Skeletal muscle satellite cell (primary cell): ENCODE measurements around the gene ZNF22.
A peak's percentile ranks its signal among the peaks of the same experiment; 100 is the strongest.

Experiments used
- H3K27me3 ChIP-seq: 2 replicates; pipeline ENCODE4 v1.7.0; 2013; ENCODE audit warnings: low read length; ENCODE audit not compliant: control insufficient read depth, insufficient read depth
- H3K36me3 ChIP-seq: 2 replicates; pipeline ENCODE4 v1.7.0; 2013; ENCODE audit warnings: mild to moderate bottlenecking, control low read depth, low read length; ENCODE audit not compliant: insufficient read depth
- H3K4me1 ChIP-seq: 2 replicates; pipeline ENCODE4 v1.7.0; 2013; ENCODE audit warnings: low read length; ENCODE audit not compliant: control insufficient read depth, insufficient read depth
- H3K4me2 ChIP-seq: 2 replicates; pipeline ENCODE4 v1.7.0; 2013; ENCODE audit warnings: mild to moderate bottlenecking, low read length
- H3K4me3 ChIP-seq: 2 replicates; pipeline ENCODE4 v1.7.0; 2013; ENCODE audit warnings: low read length
- H3K9ac ChIP-seq: 2 replicates; pipeline ENCODE4 v1.7.0; 2013; ENCODE audit warnings: mild to moderate bottlenecking, low read depth, low read length, moderate library complexity
- H3K9me3 ChIP-seq: replicated peaks from 2 replicates; pipeline ENCODE4 v1.7.0; 2013; ENCODE audit warnings: mild to moderate bottlenecking, control low read depth, low read length

Gene ZNF22

DNA sequence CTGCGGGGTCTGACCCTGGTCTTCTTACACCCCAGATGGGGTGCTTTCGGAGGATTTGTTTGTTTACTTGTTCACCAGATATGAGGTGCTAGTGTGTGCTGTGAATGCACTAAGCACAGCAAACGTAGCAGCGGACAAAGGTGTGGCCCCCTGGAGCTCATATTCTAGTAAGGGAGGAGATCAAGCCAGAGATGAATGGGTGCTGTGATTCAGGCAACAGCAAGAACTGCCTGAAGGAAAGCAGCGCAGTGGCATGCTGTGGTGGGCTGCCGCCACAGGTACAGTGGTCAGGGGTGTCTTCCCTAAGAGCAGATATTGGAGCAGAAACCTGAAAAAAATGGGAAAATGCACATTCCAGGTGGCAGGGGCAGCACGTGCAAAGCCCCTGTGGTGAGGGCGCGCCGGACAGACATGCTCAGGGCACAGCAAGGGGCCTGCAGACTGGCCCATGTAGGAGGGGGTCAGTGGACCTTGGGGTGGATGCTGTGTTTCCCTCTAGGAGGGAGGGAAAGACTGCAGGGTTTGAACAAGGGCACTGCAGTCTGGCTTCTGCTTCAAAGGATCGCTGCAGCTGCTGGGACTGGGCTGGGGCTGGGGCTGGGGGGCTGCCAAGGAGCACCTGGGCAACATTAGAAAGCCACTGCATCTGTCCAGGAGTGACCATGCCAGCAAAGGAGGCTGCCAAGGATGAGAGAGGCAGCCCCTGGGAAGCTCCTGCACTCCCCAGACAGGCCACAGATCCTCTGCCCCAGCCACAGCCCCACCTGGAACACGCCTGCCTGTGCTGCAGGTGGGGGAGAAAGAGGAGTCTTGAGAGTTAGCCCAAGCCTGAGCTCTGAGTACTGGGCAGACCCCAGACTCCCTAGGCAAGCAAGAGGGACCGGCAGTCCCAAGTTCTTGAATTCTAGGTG is 21.2 kb upstream of the ZNF22 start:
- peak overlapping the region; percentile 85 for H3K4me2 ChIP-seq
- H3K4me1 ChIP-seq = peaks cover 75% of the 10 kb centered on the region
- peak overlapping the region; percentile 39 for H3K9ac ChIP-seq
- H3K27me3 ChIP-seq = no peaks in the 10 kb centered on the region
- no peaks in the 10 kb centered on the region for H3K36me3 ChIP-seq
- no peaks in the 10 kb centered on the region for H3K9me3 ChIP-seq
- no peak overlapping the region for H3K4me3 ChIP-seq

DNA sequence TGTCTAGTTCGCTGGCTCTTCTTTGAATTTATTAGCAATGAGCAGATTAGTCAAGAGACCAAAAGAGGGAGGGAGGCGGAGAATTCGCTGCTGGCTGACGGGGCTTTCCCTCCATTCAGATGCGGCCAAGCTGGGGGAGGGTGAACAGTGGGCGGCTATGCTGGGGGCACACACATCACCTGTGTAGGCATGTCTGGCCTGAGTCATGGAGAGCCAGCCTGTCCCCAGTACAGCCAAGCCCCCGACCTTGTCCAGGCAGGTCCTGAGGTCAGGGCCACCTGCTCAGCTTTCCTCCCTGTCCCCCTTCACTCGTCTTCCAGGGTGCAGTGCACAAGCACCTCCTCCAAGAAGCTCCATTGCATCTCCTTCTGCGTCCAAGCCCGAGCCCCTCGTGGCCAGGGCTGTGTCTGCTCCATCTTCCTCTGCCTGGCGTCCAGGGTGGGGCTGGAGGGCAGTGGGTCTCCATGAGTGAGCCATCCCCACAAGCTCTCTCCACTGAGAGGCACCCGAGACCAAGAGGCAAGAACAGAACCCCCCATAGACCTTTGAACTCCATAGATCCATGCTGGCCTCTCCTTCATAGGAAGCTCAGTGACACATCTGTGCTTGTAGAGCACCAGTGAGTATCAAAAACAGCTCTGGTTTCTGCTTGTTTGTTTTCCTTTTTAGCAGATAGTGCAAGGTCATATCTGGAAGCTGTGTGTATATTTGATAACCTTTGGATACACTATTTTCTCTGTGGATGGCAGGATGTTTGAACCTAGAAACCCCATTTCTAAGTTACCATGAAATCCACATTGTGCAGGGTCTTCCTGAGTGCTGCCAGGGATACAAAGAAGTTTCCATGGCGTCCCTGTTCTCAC is 20.2 kb upstream of the ZNF22 start:
- Histone ChIP-seq H3K9ac (peak overlapping the region; percentile 73), H3K4me1 (peaks cover 67% of the 10 kb centered on the region)

DNA sequence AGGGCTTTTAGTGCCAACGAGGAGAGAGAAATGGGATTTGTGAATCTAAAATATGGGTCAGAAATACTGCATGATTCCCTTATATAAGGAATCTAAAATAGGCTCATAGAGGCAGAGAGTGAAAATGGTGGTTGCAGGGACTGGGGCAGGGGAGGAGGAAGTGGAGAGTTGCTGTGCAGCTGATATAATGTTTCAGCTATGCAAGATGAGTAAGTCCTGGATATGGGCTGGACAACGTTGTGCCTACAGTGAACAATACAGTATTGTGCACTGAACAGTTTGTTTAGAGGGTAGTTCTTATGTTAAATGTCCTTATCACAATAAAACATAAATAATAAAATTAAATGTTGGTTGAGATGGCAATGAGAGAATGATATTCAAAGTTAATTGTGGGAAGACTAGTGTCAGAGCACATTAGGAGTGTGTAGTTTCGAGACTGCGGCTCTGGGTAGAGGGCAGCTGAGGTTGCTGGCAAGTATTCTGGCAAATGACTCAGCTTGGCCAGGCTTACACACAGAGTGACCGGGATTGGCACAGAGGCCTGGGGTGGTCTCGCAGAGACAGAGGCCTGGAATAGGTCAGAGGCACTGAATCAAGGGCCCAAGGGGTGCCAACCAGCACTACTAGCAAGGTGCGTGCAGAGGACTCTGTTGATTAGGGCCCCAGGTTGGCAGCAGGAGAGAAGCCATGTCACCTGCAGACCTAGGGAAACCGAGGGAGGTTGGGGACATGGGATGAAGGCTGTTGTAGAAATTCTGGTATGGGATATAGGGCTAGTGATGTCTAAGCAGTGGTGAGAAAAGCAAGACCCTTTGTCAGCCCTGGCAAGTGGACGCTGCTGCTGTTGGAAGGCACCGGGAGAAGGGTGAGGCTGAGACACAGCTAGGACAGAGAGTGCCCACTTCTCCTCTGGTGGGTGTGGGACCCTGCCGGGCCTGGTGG is 19.3 kb upstream of the ZNF22 start:
- H3K4me2 ChIP-seq = peak overlapping the region; percentile 64
- no peaks in the 10 kb centered on the region for H3K9me3 ChIP-seq
- peak overlapping the region; percentile 54 for H3K4me3 ChIP-seq
- peak overlapping the region; percentile 73 for H3K9ac ChIP-seq
- H3K4me1 ChIP-seq = peaks cover 58% of the 10 kb centered on the region
- no peaks in the 10 kb centered on the region for H3K27me3 ChIP-seq
- no peaks in the 10 kb centered on the region for H3K36me3 ChIP-seq

More for the DNA sequence above, 20.2 kb upstream of the ZNF22 start:
- peak overlapping the region; percentile 64 for H3K4me2 ChIP-seq
- no peaks in the 10 kb centered on the region for H3K9me3 ChIP-seq
- no peaks in the 10 kb centered on the region for H3K36me3 ChIP-seq
- no peaks in the 10 kb centered on the region for H3K27me3 ChIP-seq
- H3K4me3 ChIP-seq = peak overlapping the region; percentile 23

DNA sequence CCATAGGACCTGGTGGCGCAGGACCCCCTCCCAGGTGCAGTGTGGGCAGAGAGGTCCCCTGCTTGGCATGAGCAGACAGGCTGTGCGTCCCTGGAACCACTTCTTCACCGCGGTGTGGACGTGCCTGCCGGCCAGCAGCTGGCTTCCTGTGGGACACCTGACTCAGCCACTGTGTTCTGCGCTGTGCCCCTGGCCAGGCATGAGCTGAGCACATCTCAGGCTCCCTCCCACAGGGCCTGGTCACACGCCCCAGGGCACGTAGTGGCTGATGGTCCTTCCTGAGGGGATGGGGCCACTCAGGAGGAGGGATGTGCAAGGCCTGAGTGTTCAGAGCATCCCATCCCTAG is 18.6 kb upstream of the ZNF22 start:
- Histone ChIP-seq H3K4me3 (peak overlapping the region; percentile 54), H3K27me3 (no peaks in the 10 kb centered on the region), H3K36me3 (no peaks in the 10 kb centered on the region), H3K9me3 (no peaks in the 10 kb centered on the region), H3K4me1 (peaks cover 56% of the 10 kb centered on the region), H3K9ac (peak overlapping the region; percentile 73), H3K4me2 (peak overlapping the region; percentile 64)

DNA sequence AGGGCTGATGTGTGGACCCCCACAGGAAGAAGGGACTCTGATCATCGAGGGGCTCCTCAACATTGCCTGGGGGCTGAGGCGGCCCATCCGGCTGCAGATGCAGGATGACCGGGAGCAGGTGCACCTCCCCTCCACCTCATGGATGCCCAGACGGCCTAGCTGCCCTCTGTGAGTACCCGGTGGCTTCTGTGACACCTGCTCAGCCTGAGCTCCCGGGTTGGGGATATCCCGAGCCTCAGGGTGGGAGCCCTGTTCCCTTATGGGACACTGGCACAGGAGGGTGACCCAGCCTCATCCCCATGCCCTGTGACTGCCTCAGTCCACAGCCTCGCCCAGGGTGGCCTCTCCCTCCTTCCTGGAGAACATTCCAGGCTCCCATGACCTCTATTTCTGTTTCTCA is 18.2 kb upstream of the ZNF22 start:
- peaks cover 52% of the 10 kb centered on the region for H3K4me1 ChIP-seq
- H3K9ac ChIP-seq = peak overlapping the region; percentile 73
- H3K36me3 ChIP-seq = no peaks in the 10 kb centered on the region
- H3K4me2 ChIP-seq = peak overlapping the region; percentile 64
- H3K27me3 ChIP-seq = no peaks in the 10 kb centered on the region
- H3K4me3 ChIP-seq = peak overlapping the region; percentile 54
- no peaks in the 10 kb centered on the region for H3K9me3 ChIP-seq

DNA sequence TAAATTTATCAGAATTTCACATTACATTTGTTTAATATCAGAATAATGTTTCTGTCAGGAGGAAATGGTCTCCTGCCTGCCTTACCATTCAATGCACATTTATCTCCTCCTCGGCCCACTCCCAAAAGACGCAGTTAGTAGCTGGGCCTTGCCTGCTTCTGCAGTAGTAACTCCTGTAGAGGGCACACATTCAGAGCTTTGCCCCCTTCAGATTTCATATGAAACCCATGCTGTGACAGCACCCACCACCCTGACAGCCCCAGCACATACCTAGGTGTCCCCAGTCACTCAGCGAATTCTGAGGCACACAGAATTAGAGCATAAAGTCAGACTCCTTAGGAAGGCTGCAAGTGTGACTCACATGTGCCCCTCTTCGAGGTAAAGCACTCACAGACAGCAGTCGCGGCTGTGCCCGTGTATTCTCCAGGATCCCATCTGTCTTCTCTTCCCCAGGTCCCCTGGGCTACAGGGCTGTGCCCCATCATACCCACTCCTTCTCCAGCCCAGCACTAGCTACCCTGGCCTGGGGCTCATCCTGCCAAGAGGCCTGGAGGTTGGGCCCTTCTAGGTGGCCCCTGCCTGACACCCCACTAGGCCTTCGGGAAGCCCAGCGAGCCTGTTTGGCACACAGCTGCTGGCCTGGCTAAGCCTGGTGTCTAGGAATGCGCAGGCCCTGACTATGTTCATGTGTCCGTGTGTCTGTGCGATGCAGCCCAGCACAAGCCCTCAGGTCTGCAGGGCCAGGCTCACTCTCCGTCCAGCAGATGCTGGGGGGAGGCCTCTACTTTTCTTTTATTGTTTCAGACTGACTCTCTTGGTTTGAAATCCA is 17.4 kb upstream of the ZNF22 start:
- Histone ChIP-seq H3K4me2 (no peak overlapping the region), H3K9me3 (no peaks in the 10 kb centered on the region), H3K36me3 (no peaks in the 10 kb centered on the region), H3K4me3 (no peak overlapping the region), H3K9ac (no peak overlapping the region), H3K4me1 (peaks cover 44% of the 10 kb centered on the region), H3K27me3 (no peaks in the 10 kb centered on the region)

DNA sequence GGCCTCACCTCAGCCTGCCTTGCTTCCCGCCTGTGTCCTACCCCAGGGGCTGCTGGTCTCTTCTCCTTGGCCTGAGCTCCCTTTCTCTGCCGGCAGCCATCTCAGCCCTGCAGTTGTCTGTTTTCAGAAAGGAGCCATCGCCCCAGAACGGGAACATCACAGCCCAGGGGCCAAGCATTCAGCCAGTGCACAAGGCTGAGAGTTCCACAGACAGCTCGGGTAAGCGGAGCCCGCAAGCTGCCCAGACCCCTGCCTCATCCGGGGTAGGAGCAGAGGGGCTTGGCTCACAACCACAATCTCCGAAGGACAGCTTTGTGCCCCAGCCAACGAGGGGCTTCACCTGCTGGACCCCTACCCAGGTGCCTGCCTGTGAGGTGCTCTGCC is 16.8 kb upstream of the ZNF22 start:
- H3K4me1 ChIP-seq = peaks cover 38% of the 10 kb centered on the region
- H3K9me3 ChIP-seq = no peaks in the 10 kb centered on the region
- H3K9ac ChIP-seq = no peak overlapping the region
- no peak overlapping the region for H3K4me3 ChIP-seq
- H3K36me3 ChIP-seq = no peaks in the 10 kb centered on the region
- no peak overlapping the region for H3K4me2 ChIP-seq
- no peaks in the 10 kb centered on the region for H3K27me3 ChIP-seq

DNA sequence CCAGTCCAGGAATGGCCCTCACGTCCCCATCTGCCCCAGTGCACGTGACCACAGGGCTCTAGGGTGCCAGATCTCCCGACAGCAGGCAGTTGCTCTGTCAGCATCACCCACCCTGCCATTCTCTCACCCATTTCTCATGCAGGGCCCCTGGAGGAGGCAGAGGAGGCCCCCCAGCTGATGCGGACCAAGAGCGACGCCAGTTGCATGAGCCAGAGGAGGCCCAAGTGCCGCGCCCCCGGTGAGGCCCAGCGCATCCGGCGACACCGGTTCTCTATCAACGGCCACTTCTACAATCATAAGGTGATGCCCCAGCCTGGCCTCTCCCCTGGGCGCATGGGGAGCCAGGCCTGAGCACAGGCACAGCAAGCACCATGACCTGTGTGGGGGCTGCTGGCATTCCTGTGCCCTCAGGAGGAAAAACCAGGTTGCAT is 16.0 kb upstream of the ZNF22 start:
- H3K36me3 ChIP-seq = no peaks in the 10 kb centered on the region
- no peak overlapping the region for H3K9ac ChIP-seq
- H3K4me3 ChIP-seq = no peak overlapping the region
- peaks cover 30% of the 10 kb centered on the region for H3K4me1 ChIP-seq
- H3K27me3 ChIP-seq = no peaks in the 10 kb centered on the region
- H3K4me2 ChIP-seq = no peak overlapping the region
- no peaks in the 10 kb centered on the region for H3K9me3 ChIP-seq

DNA sequence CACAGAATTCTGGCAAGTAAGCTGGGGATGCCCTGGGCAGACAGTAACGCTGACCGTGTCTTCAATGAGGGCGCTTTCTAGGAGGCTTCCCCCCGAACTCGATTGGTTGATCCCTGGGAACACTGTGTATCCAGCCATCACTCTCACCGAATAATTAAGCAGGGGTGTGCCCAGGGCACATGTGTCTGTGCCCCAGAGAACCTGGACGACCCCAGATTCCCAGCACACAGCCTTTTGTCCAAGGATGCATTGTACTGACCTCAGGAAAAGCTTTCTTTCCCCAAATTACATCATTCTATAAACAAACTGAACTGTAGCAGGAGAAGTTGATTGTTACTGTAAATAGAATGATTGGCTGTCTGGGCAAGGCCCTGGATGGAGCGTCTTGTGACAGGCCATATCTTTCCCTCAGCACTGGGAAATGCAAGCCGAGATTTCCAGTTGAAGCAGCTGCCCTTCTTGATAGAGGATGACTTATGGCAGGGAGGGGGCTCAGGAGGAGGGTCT is 15.5 kb upstream of the ZNF22 start:
- H3K27me3 ChIP-seq = no peaks in the 10 kb centered on the region
- no peaks in the 10 kb centered on the region for H3K36me3 ChIP-seq
- H3K9ac ChIP-seq = no peak overlapping the region
- no peak overlapping the region for H3K4me3 ChIP-seq
- H3K4me2 ChIP-seq = no peak overlapping the region
- no peaks in the 10 kb centered on the region for H3K9me3 ChIP-seq
- H3K4me1 ChIP-seq = peaks cover 24% of the 10 kb centered on the region

DNA sequence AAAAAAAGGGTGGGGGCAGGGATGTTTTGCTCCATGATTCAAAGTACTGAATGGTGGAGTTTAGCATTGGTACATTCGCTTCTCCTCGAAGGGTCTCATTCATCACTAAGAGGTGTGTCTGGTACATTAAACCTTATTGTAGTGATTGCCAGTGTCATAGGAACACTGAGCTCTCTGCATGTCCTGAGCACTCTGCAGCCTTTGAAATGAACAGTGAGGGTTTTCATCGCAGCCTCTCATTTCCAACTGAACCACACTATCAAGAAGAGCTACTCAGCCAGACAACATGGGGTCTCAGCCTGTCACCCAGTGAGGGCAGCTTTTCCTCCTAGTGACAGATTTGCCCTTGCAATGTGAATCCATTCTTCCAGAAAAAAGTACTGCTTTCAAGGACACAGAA is 14.5 kb upstream of the ZNF22 start:
- H3K9ac ChIP-seq = no peak overlapping the region
- H3K4me1 ChIP-seq = peaks cover 15% of the 10 kb centered on the region
- no peaks in the 10 kb centered on the region for H3K9me3 ChIP-seq
- H3K4me3 ChIP-seq = no peak overlapping the region
- H3K27me3 ChIP-seq = no peaks in the 10 kb centered on the region
- no peak overlapping the region for H3K4me2 ChIP-seq
- no peaks in the 10 kb centered on the region for H3K36me3 ChIP-seq
